ENCODE measurements around the gene SOWAHD. TPM values are rescaled to one million over a fixed set of nuclear protein-coding genes. Genes with fewer than 3 reads are reported as not detected.
"Not testable (repeated sequence)": the region's sequence is repeated elsewhere in the genome, so short reads cannot be mapped to it uniquely, and the experiment has no call there.

SOWAHD gene
- total RNA-seq, 6 experiments from 2014 or later, result 0.19 to 1.2 (median 0.29) TPM; not detected in 1

- H3K4me3 ChIP-seq, result no peak overlapping the region
- no peaks in the 10 kb centered on the region for H3K36me3 ChIP-seq
- 54% methylated on average over 2 of the region's 2 CpGs for WGBS (ENCODE audit: insufficient coverage, low coverage, low lambda C conversion rate, missing lambda C conversion rate)
- intact Hi-C loops (cut with DNase I), result no loop called here
- TF ChIP-seq POLR2A (IDR thresholded peaks at IDR 0.05) (no peak), CTCF (IDR thresholded peaks at IDR 0.05) (no peak)
- no peak for ATAC-seq
- H3K27ac ChIP-seq, result no peak overlapping the region
- H3K9me3 ChIP-seq, result no peaks in the 10 kb centered on the region
- H3K4me1 ChIP-seq, result no peaks in the 10 kb centered on the region
- no peaks in the 10 kb centered on the region for H3K27me3 ChIP-seq
- no peak for DNase-seq
Observed at GRCh38 chrX:119801253-119802221, 43.1 kb downstream of the SOWAHD start.

DNA sequence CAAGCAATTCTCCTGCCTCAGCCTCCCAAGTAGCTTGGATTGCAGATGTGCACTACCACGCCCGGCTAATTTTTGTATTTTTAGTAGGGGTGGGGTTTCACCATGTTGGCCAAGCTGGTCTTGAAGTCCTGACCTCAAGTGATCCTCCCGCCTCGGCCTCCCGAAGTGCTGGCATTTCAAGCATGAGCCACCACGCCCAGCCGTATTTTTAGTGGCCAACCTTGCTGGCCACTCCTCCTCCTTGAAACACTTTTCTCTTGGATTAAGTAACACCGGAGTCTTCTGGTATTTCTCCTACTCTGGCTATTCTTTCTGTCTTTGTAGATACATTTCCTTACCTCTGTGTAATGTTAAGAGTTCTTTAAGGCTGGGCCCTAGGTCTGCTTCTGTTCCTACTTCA is 44.2 kb downstream of the SOWAHD start:
- no peak overlapping the region for H3K27ac ChIP-seq
- no peak for ATAC-seq
- intact Hi-C loops (cut with DNase I), result no loop called here
- no peak for DNase-seq
- no peaks in the 10 kb centered on the region for H3K4me1 ChIP-seq
- H3K27me3 ChIP-seq, result no peaks in the 10 kb centered on the region
- no peak overlapping the region for H3K4me3 ChIP-seq
- H3K9me3 ChIP-seq, result no peaks in the 10 kb centered on the region
- TF ChIP-seq CTCF (IDR thresholded peaks at IDR 0.05) (no peak), POLR2A (IDR thresholded peaks at IDR 0.05) (no peak)
- no peaks in the 10 kb centered on the region for H3K36me3 ChIP-seq
- WGBS (ENCODE audit: insufficient coverage, low coverage, low lambda C conversion rate, missing lambda C conversion rate), result 87% methylated on average over 3 of the region's 8 CpGs

DNA sequence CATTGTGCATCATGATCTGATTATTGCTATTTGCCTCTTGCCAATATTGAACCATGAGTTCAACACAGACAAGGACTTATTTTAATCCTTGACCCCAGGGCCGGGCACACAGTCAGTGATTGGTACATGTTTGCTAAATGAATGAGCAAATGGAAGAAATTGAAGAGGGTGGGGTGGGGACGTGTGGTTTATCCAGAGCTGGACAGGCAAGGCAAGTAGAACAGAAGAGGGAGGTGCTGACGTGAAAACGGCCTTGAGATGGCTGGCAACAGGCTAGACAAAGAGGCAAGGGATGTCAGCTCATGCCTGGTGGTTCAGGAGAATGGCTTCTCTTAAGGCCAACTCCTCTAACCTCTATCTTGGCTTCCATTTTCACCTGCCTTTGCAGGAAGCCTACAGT is 50.1 kb downstream of the SOWAHD start:
- H3K27me3 ChIP-seq; H3K36me3 ChIP-seq; intact Hi-C loops (cut with DNase I); H3K27ac ChIP-seq; H3K9me3 ChIP-seq; H3K4me1 ChIP-seq; DNase-seq; H3K4me3 ChIP-seq: not testable (repeated sequence)
- ATAC-seq, result peak; percentile 53 to 85 (median 76)
- no CpG with 5 or more reads among the region's 4 CpGs for WGBS (ENCODE audit: insufficient coverage, low coverage, low lambda C conversion rate, missing lambda C conversion rate)

GRCh38 chrX:119809185-119809666 is 50.8 kb downstream of the SOWAHD start:
- intact Hi-C loops (cut with DNase I), result no loop called here
- 50% methylated on average over 1 of the region's 1 CpG for WGBS (ENCODE audit: insufficient coverage, low coverage, low lambda C conversion rate, missing lambda C conversion rate)
- H3K27ac ChIP-seq, result no peak overlapping the region
- DNase-seq (no peak), ATAC-seq (no peak)
- H3K36me3 ChIP-seq, result no peaks in the 10 kb centered on the region
- H3K4me1 ChIP-seq, result no peaks in the 10 kb centered on the region
- H3K27me3 ChIP-seq, result no peaks in the 10 kb centered on the region
- no peaks in the 10 kb centered on the region for H3K9me3 ChIP-seq
- TF ChIP-seq CTCF (IDR thresholded peaks at IDR 0.05) (no peak), POLR2A (IDR thresholded peaks at IDR 0.05) (no peak)
- no peak overlapping the region for H3K4me3 ChIP-seq

Small RNAs within 50 kb of the gene (small RNA-seq; reads per million reads assigned to genes)
- gene SNORA69, result 0 reads per million in 2 experiments

Other genes starting within 250 kb of the SOWAHD start
- 10 to 100 TPM in 2 of 6 experiments, 1 to 10 TPM in 4; 4.5 to 13.9 (median 7.1) TPM for gene STEEP1, start 193.2 kb upstream of the SOWAHD start, total RNA-seq
- gene UBE2A, start 184.0 kb upstream of the SOWAHD start, total RNA-seq, result 10 to 100 TPM; 11.9 to 20.4 (median 16.2) TPM
- 1 to 10 TPM; 3.0 to 4.4 (median 4.0) TPM for gene NKRF, start 152.2 kb upstream of the SOWAHD start, total RNA-seq
- gene SEPTIN6, start 65.4 kb upstream of the SOWAHD start, total RNA-seq, result 10 to 100 TPM; 12.7 to 25.6 (median 19.6) TPM
- gene RPL39, start 33.0 kb downstream of the SOWAHD start, total RNA-seq, result 1,000 to 10,000 TPM in 2 of 6 experiments, 100 to 1,000 TPM in 4; 587 to 2,308 (median 667) TPM
- gene UPF3B, start 94.4 kb downstream of the SOWAHD start, total RNA-seq, result 1 to 10 TPM; 1.9 to 3.5 (median 2.5) TPM
- 10 to 100 TPM in 2 of 6 experiments, 1 to 10 TPM in 4; 6.1 to 12.6 (median 7.5) TPM for gene RNF113A, start 113.1 kb downstream of the SOWAHD start, total RNA-seq
- gene NDUFA1, start 113.2 kb downstream of the SOWAHD start, total RNA-seq, result 10 to 100 TPM; 45.9 to 74.1 (median 65.1) TPM
- gene AKAP14, start 137.3 kb downstream of the SOWAHD start, total RNA-seq, result not detected
- gene NKAP, start 185.2 kb downstream of the SOWAHD start, total RNA-seq, result 1 to 10 TPM; 3.3 to 4.4 (median 3.6) TPM

All from right lobe of liver (tissue), 6 donors.